RWPE1 (cell line): ENCODE data around the gene ASTN2.

Source experiments
- CTCF ChIA-PET: fragments of 350-600 bp; sonication (Branson Sonifier 250); formaldehyde crosslinking; extraction: SDS; loops from one replicate; lab custom pipeline; 2021; lab: Yijun Ruan, JAX
- POLR2A ChIA-PET: fragments of 400-600 bp; formaldehyde crosslinking; extraction: SDS; loops from one replicate; lab custom pipeline; 2020; ENCODE audit warnings: antibody characterized with exemption; ENCODE audit not compliant: low non-redundant PET; lab: Yijun Ruan, JAX
- DNase-seq: peaks from one replicate; pipeline ENCODE4 v3.0.0; 2012; ENCODE audit warnings: low spot score
- H3K27ac ChIP-seq: fragments of 450-650 bp; 2 replicates; pipeline ENCODE4 v1.5.1; 2017
- TF ChIP-seq, protein P1 (sequence below): fragments of 450-650 bp; conservative IDR thresholded peaks from 2 replicates; pipeline ENCODE4 v1.5.1; 2017; ENCODE audit warnings: low read depth, mild to moderate bottlenecking

ASTN2 gene

DNA sequence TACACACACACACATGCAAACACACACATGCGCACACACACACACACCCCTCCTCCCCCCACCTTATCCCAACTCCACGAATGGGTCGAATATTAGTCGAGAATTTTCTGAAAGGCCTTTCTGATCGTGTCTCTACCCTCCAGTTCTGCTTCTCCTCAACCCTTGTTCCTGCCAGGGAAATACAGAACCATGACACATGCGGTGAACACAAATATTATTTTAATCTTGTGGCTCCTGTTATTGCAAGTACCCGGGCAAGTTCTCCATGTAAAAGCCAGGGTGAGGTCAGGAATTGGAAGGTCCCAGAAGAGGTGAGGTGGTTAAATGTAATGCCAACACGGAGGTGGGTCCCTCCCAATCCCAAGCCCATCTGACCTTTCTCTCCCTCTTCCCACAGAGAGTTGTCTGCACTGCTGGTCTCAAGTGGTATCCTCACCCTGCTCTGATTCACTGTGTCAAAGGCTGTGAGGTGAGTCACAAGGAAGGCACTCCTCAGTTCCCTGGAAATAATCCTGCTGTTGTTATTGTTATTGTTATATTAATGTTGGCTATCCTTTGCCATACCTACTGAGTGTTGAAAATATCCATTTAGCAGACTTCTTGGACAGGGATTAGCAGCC lies 1037.6 kb downstream of the ASTN2 start:
- DNase-seq: peak; percentile 72
- no peak overlapping the region for H3K27ac ChIP-seq
- ChIA-PET CTCF (interaction anchor here (1.4 kb wide), 1 partner anchor 195 kb away, joined by 3 read pairs; no protein-coding TSS in a partner anchor), POLR2A (no interaction called here)
- TF ChIP-seq, protein P1, sequence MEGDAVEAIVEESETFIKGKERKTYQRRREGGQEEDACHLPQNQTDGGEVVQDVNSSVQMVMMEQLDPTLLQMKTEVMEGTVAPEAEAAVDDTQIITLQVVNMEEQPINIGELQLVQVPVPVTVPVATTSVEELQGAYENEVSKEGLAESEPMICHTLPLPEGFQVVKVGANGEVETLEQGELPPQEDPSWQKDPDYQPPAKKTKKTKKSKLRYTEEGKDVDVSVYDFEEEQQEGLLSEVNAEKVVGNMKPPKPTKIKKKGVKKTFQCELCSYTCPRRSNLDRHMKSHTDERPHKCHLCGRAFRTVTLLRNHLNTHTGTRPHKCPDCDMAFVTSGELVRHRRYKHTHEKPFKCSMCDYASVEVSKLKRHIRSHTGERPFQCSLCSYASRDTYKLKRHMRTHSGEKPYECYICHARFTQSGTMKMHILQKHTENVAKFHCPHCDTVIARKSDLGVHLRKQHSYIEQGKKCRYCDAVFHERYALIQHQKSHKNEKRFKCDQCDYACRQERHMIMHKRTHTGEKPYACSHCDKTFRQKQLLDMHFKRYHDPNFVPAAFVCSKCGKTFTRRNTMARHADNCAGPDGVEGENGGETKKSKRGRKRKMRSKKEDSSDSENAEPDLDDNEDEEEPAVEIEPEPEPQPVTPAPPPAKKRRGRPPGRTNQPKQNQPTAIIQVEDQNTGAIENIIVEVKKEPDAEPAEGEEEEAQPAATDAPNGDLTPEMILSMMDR: no peak
